Stimulated activated naive CD8-positive, alpha-beta T cell treated with anti-CD3 and anti-CD28 coated beads, Interleukin-15, amount 100 ng/mL, for 72 hours (primary cell): Measurements from ENCODE around the gene IL2RA.
A peak's percentile ranks its signal among the peaks of the same experiment; 100 is the strongest.

Source experiments
- ATAC-seq: fragments of 150-1000 bp; cut with Tn5 transposase; 2 replicates; pipeline ENCODE4 v1.10.0; 2021; ENCODE audit warnings: mild to moderate bottlenecking, moderate library complexity
- DNase-seq, 2 donors: peaks; one replicate each; pipeline ENCODE4 v3.0.0; 2021 to 2022
- H3K27ac Mint-ChIP-seq, 2 donors: one replicate each; pipeline ENCODE4 v1.8.0; 2022; ENCODE audit warnings: mild to moderate bottlenecking in 2 of 2, mixed read lengths in 2 of 2, moderate library complexity in 2 of 2
- H3K27me3 Mint-ChIP-seq: one replicate; pipeline ENCODE4 v1.8.0; 2022; ENCODE audit warnings: mixed read lengths
- H3K4me1 Mint-ChIP-seq: one replicate; pipeline ENCODE4 v1.8.0; 2022; ENCODE audit warnings: mild to moderate bottlenecking, mixed read lengths
- H3K4me3 Mint-ChIP-seq, 2 donors: one replicate each; pipeline ENCODE4 v1.8.0; 2022; ENCODE audit warnings: mild to moderate bottlenecking in 2 of 2, mixed read lengths in 2 of 2, moderate library complexity in 1 of 2
- H3K9me3 Mint-ChIP-seq, 2 donors: one replicate each; pipeline ENCODE4 v1.8.0; 2022; ENCODE audit warnings: mixed read lengths in 2 of 2

IL2RA gene

GRCh38 chr10:6023661-6024333 is 38.4 kb downstream of the IL2RA start:
- H3K4me3 Mint-ChIP-seq = no peak overlapping the region
- peaks cover 72% of the 10 kb centered on the region for H3K4me1 Mint-ChIP-seq
- no peaks in the 10 kb centered on the region for H3K27me3 Mint-ChIP-seq
- no peaks in the 10 kb centered on the region for H3K9me3 Mint-ChIP-seq
- DNase-seq (peak in 1 of 2 donors; percentile 0), ATAC-seq (no peak)
- peak overlapping the region in 1 of 2 donors; percentile 39 for H3K27ac Mint-ChIP-seq

GRCh38 chr10:6022660-6023059 is 39.5 kb downstream of the IL2RA start:
- Mint-ChIP-seq H3K27ac (peak overlapping the region in 1 of 2 donors; percentile 87), H3K9me3 (no peaks in the 10 kb centered on the region), H3K4me1 (peaks cover 72% of the 10 kb centered on the region), H3K27me3 (no peaks in the 10 kb centered on the region), H3K4me3 (no peak overlapping the region)
- DNase-seq = no peak
- ATAC-seq = no peak

- H3K27ac Mint-ChIP-seq = peak overlapping the region; percentile 46 to 87
Observed at GRCh38 chr10:6020826-6021225, 41.3 kb downstream of the IL2RA start.

GRCh38 chr10:6019796-6020195 is 42.4 kb downstream of the IL2RA start:
- peak overlapping the region in 1 of 2 donors; percentile 32 for H3K4me3 Mint-ChIP-seq
- no peaks in the 10 kb centered on the region for H3K27me3 Mint-ChIP-seq
- peaks cover 80% of the 10 kb centered on the region for H3K4me1 Mint-ChIP-seq
- DNase-seq (no peak), ATAC-seq (peak; percentile 35)
- H3K9me3 Mint-ChIP-seq = no peaks in the 10 kb centered on the region
- peak overlapping the region; percentile 64 to 93 for H3K27ac Mint-ChIP-seq

More at GRCh38 chr10:6020826-6021225, 41.3 kb downstream of the IL2RA start:
- DNase-seq = no peak
- no peaks in the 10 kb centered on the region for H3K27me3 Mint-ChIP-seq
- H3K4me1 Mint-ChIP-seq = peaks cover 70% of the 10 kb centered on the region
- no peak overlapping the region for H3K4me3 Mint-ChIP-seq
- no peaks in the 10 kb centered on the region for H3K9me3 Mint-ChIP-seq
- no peak for ATAC-seq

- Mint-ChIP-seq H3K9me3 (no peaks in the 10 kb centered on the region), H3K4me3 (peak overlapping the region in 1 of 2 donors; percentile 4), H3K4me1 (peaks cover 80% of the 10 kb centered on the region), H3K27me3 (no peaks in the 10 kb centered on the region), H3K27ac (peak overlapping the region; percentile 64 to 93)
- ATAC-seq (peak; percentile 37), DNase-seq (no peak)
Observed at GRCh38 chr10:6019010-6019782, 43.0 kb downstream of the IL2RA start.

GRCh38 chr10:6018422-6018821 is 43.7 kb downstream of the IL2RA start:
- peaks cover 82% of the 10 kb centered on the region for H3K4me1 Mint-ChIP-seq
- peak overlapping the region; percentile 47 to 66 for H3K27ac Mint-ChIP-seq

GRCh38 chr10:6017781-6018354 is 44.3 kb downstream of the IL2RA start:
- peak overlapping the region in 1 of 2 donors; percentile 72 for H3K27ac Mint-ChIP-seq
- peaks cover 84% of the 10 kb centered on the region for H3K4me1 Mint-ChIP-seq
- no peaks in the 10 kb centered on the region for H3K9me3 Mint-ChIP-seq
- no peak for DNase-seq
- peak overlapping the region in 1 of 2 donors; percentile 19 for H3K4me3 Mint-ChIP-seq
- no peaks in the 10 kb centered on the region for H3K27me3 Mint-ChIP-seq
- ATAC-seq = no peak

More at GRCh38 chr10:6018422-6018821, 43.7 kb downstream of the IL2RA start:
- H3K27me3 Mint-ChIP-seq = no peaks in the 10 kb centered on the region
- H3K4me3 Mint-ChIP-seq = no peak overlapping the region
- no peaks in the 10 kb centered on the region for H3K9me3 Mint-ChIP-seq
- ATAC-seq (no peak), DNase-seq (no peak)

- Mint-ChIP-seq H3K27ac (peak overlapping the region; percentile 60 to 77), H3K4me1 (peaks cover 68% of the 10 kb centered on the region), H3K4me3 (no peak overlapping the region), H3K9me3 (no peaks in the 10 kb centered on the region), H3K27me3 (no peaks in the 10 kb centered on the region)
- ATAC-seq (peak; percentile 76), DNase-seq (no peak)
Observed at GRCh38 chr10:6014241-6014761, 47.9 kb downstream of the IL2RA start.

- Mint-ChIP-seq H3K4me1 (peaks cover 64% of the 10 kb centered on the region), H3K4me3 (no peak overlapping the region), H3K9me3 (no peaks in the 10 kb centered on the region), H3K27ac (peak overlapping the region in 1 of 2 donors; percentile 65), H3K27me3 (no peaks in the 10 kb centered on the region)
- no peak for DNase-seq
- ATAC-seq = no peak
Observed at GRCh38 chr10:6013413-6014192, 48.6 kb downstream of the IL2RA start.

- H3K4me1 Mint-ChIP-seq = peaks cover 51% of the 10 kb centered on the region
- DNase-seq (no peak), ATAC-seq (peak; percentile 2)
- H3K27ac Mint-ChIP-seq = peak overlapping the region in 1 of 2 donors; percentile 30
- H3K27me3 Mint-ChIP-seq = no peaks in the 10 kb centered on the region
- peaks cover 11% of the 10 kb centered on the region in 2 donors for H3K9me3 Mint-ChIP-seq
- H3K4me3 Mint-ChIP-seq = no peak overlapping the region
Observed at GRCh38 chr10:6012121-6012905, 49.9 kb downstream of the IL2RA start.

GRCh38 chr10:6011558-6011957 is 50.6 kb downstream of the IL2RA start:
- H3K27ac Mint-ChIP-seq = peak overlapping the region in 1 of 2 donors; percentile 19
- H3K9me3 Mint-ChIP-seq = peaks cover 12 to 16% of the 10 kb centered on the region in 2 donors
- DNase-seq = no peak
- peaks cover 51% of the 10 kb centered on the region for H3K4me1 Mint-ChIP-seq
- no peak overlapping the region for H3K4me3 Mint-ChIP-seq
- ATAC-seq = peak; percentile 23
- no peaks in the 10 kb centered on the region for H3K27me3 Mint-ChIP-seq

GRCh38 chr10:6010569-6010968 is 51.6 kb downstream of the IL2RA start:
- H3K4me1 Mint-ChIP-seq = peaks cover 42% of the 10 kb centered on the region
- ATAC-seq = no peak
- no peaks in the 10 kb centered on the region for H3K27me3 Mint-ChIP-seq
- H3K9me3 Mint-ChIP-seq = peaks cover 12 to 16% of the 10 kb centered on the region in 2 donors
- no peak for DNase-seq
- no peak overlapping the region for H3K27ac Mint-ChIP-seq
- no peak overlapping the region for H3K4me3 Mint-ChIP-seq

- Mint-ChIP-seq H3K27ac (peak overlapping the region in 1 of 2 donors; percentile 95), H3K4me1 (peaks cover 36% of the 10 kb centered on the region), H3K4me3 (no peak overlapping the region), H3K9me3 (peaks cover 12 to 16% of the 10 kb centered on the region in 2 donors), H3K27me3 (peaks cover 4% of the 10 kb centered on the region)
- peak; percentile 1 for ATAC-seq
- no peak for DNase-seq
Observed at GRCh38 chr10:6009961-6010360, 52.2 kb downstream of the IL2RA start.

GRCh38 chr10:6009150-6009549 is 53.0 kb downstream of the IL2RA start:
- no peak overlapping the region for H3K4me3 Mint-ChIP-seq
- H3K27me3 Mint-ChIP-seq = peaks cover 8% of the 10 kb centered on the region
- ATAC-seq (peak; percentile 51), DNase-seq (no peak)
- H3K27ac Mint-ChIP-seq = peak overlapping the region; percentile 35 to 95
- H3K4me1 Mint-ChIP-seq = peaks cover 28% of the 10 kb centered on the region
- peaks cover 12 to 16% of the 10 kb centered on the region in 2 donors for H3K9me3 Mint-ChIP-seq
